ENCODE measurements around the gene KCNJ14.

The KCNJ14 gene

DNA sequence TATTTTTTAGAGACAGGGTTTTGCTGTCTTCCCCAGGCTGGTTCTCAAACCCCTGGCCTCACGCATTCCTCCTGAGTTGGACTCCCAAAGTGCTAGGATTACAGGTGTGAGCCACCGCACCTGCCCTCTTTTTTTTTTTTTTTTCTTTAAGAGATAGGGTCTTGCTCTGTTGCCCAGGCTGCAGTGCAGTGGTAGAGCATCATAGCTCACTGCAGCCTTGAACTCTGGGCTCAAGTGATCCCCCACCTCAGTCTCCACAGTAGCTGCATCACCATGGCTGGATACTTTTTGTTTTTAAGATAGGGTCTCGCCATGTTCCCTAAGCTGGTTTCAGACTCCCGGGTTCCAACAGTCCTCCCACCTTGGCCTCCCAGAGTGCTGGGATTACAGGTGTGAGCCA lies 1.5 kb downstream of the KCNJ14 start:
- no peak for DNase-seq
- Histone ChIP-seq H3K27ac (ENCODE audit: low read length) (no peak overlapping the region), H3K79me2 (ENCODE audit: insufficient read depth, low read length) (peaks cover 15% of the 10 kb centered on the region), H3K36me3 (ENCODE audit: insufficient read depth, low read length) (peaks cover 62% of the 10 kb centered on the region), H4K20me1 (ENCODE audit: insufficient read depth, low read length) (peaks cover 43% of the 10 kb centered on the region), H3K4me3 (ENCODE audit: low read depth in 1 of 2, low read length in 2 of 2) (no peak overlapping the region), H3K4me1 (ENCODE audit: insufficient read depth, low read length) (no peaks in the 10 kb centered on the region), H3K4me2 (ENCODE audit: insufficient read depth, low read length) (no peak overlapping the region), H2AFZ (ENCODE audit: low read depth, low read length) (no peak overlapping the region), H3K9ac (ENCODE audit: low read depth, low read length) (no peak overlapping the region), H3K27me3 (ENCODE audit: insufficient read depth, low read length, poor library complexity) (no peaks in the 10 kb centered on the region), H3K9me3 (ENCODE audit: insufficient read depth, low read length, severe bottlenecking) (no peaks in the 10 kb centered on the region)
- ATAC-seq (ENCODE audit: insufficient read depth, low read depth) = no peak
- TF ChIP-seq EZH2 (IDR thresholded peaks at IDR 0.05; ENCODE audit: borderline replicate concordance, low read depth, low read length, severe bottlenecking) = no peak
- TF ChIP-seq, protein P1, sequence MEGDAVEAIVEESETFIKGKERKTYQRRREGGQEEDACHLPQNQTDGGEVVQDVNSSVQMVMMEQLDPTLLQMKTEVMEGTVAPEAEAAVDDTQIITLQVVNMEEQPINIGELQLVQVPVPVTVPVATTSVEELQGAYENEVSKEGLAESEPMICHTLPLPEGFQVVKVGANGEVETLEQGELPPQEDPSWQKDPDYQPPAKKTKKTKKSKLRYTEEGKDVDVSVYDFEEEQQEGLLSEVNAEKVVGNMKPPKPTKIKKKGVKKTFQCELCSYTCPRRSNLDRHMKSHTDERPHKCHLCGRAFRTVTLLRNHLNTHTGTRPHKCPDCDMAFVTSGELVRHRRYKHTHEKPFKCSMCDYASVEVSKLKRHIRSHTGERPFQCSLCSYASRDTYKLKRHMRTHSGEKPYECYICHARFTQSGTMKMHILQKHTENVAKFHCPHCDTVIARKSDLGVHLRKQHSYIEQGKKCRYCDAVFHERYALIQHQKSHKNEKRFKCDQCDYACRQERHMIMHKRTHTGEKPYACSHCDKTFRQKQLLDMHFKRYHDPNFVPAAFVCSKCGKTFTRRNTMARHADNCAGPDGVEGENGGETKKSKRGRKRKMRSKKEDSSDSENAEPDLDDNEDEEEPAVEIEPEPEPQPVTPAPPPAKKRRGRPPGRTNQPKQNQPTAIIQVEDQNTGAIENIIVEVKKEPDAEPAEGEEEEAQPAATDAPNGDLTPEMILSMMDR (IDR thresholded peaks at IDR 0.05; ENCODE audit: borderline replicate concordance, extremely low read depth, low read length, poor library complexity, severe bottlenecking) = no peak

DNA sequence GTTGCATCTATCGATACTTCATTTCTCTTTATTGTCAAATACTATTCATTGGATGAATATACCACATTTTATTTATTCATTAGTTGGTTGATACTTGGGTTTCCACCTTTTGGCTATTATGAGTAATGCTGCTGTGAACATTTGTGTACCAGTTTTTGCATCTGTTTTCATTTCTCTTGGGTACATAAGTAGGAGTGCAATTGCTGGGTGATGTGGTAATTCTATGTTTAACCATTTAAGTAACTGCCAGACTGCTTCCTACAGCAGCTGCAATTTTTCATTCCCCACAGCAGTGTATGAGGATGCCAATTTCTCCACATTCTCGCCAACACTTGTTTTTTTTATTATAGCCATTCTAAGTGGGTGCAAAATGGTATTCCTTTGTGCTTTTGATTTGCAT lies 2.6 kb downstream of the KCNJ14 start:
- no peak for TF ChIP-seq EZH2 (IDR thresholded peaks at IDR 0.05; ENCODE audit: borderline replicate concordance, low read depth, low read length, severe bottlenecking)
- TF ChIP-seq, protein P1 (IDR thresholded peaks at IDR 0.05; ENCODE audit: borderline replicate concordance, extremely low read depth, low read length, poor library complexity, severe bottlenecking) = no peak
- Histone ChIP-seq H3K27me3 (ENCODE audit: insufficient read depth, low read length, poor library complexity) (no peaks in the 10 kb centered on the region), H3K36me3 (ENCODE audit: insufficient read depth, low read length) (peaks cover 63% of the 10 kb centered on the region), H4K20me1 (ENCODE audit: insufficient read depth, low read length) (peaks cover 47% of the 10 kb centered on the region), H3K9ac (ENCODE audit: low read depth, low read length) (no peak overlapping the region), H3K27ac (ENCODE audit: low read length) (no peak overlapping the region), H2AFZ (ENCODE audit: low read depth, low read length) (no peak overlapping the region), H3K4me3 (ENCODE audit: low read depth in 1 of 2, low read length in 2 of 2) (no peak overlapping the region), H3K79me2 (ENCODE audit: insufficient read depth, low read length) (peaks cover 13% of the 10 kb centered on the region), H3K4me1 (ENCODE audit: insufficient read depth, low read length) (no peaks in the 10 kb centered on the region), H3K9me3 (ENCODE audit: insufficient read depth, low read length, severe bottlenecking) (no peaks in the 10 kb centered on the region), H3K4me2 (ENCODE audit: insufficient read depth, low read length) (no peak overlapping the region)
- DNase-seq (no peak), ATAC-seq (ENCODE audit: insufficient read depth, low read depth) (no peak)

DNA sequence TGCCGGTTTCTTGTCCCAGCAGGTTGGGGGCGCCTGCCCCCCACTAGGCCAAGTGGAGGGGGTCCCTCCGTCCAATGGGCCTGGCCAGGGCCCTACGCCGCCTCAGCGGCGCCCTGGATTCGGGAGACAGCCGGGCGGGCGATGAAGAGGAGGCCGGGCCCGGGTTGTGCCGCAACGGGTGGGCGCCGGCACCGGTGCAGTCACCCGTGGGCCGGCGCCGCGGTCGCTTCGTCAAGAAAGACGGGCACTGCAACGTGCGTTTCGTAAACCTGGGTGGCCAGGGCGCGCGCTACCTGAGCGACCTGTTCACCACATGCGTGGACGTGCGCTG lies 6.2 kb downstream of the KCNJ14 start:
- DNase-seq (no peak), ATAC-seq (ENCODE audit: insufficient read depth, low read depth) (no peak)
- H3K9me3 ChIP-seq (ENCODE audit: insufficient read depth, low read length, severe bottlenecking) = no peaks in the 10 kb centered on the region
- no peak overlapping the region for H3K4me3 ChIP-seq (ENCODE audit: low read depth in 1 of 2, low read length in 2 of 2)
- H3K36me3 ChIP-seq (ENCODE audit: insufficient read depth, low read length) = peaks cover 32% of the 10 kb centered on the region
- H2AFZ ChIP-seq (ENCODE audit: low read depth, low read length) = no peak overlapping the region
- H3K4me2 ChIP-seq (ENCODE audit: insufficient read depth, low read length) = no peak overlapping the region
- no peaks in the 10 kb centered on the region for H3K27me3 ChIP-seq (ENCODE audit: insufficient read depth, low read length, poor library complexity)
- H3K4me1 ChIP-seq (ENCODE audit: insufficient read depth, low read length) = no peaks in the 10 kb centered on the region
- H3K27ac ChIP-seq (ENCODE audit: low read length) = no peak overlapping the region
- H3K9ac ChIP-seq (ENCODE audit: low read depth, low read length) = no peak overlapping the region
- no peak for TF ChIP-seq EZH2 (IDR thresholded peaks at IDR 0.05; ENCODE audit: borderline replicate concordance, low read depth, low read length, severe bottlenecking)
- TF ChIP-seq, protein P1 (IDR thresholded peaks at IDR 0.05; ENCODE audit: borderline replicate concordance, extremely low read depth, low read length, poor library complexity, severe bottlenecking) = no peak
- H3K79me2 ChIP-seq (ENCODE audit: insufficient read depth, low read length) = no peaks in the 10 kb centered on the region; the same call in 1 of the 2 replicates
- peaks cover 20% of the 10 kb centered on the region; the same call in 1 of the 2 replicates for H4K20me1 ChIP-seq (ENCODE audit: insufficient read depth, low read length)
